ENCODE data around the gene KRT32.

DNA sequence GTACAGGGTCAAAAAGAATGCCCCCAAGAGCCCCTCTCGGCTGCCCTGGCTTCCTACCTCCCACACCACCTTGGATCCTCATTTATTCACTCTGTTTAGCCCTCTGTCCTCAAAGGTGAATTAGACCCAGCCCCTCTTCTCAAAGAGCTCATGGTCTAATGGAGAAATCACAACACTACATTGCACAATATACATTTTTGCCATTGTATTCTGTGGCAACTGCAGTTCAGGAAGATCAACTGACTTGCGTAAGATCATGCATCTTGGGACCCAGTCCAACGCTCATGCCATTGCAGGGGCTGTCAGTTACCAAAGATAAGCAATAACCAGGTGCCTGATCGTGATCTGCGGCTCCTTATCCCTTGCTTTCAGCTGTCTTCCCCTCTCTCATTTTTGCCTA lies 27.8 kb downstream of the KRT32 start:
- TF ChIP-seq, protein P1, sequence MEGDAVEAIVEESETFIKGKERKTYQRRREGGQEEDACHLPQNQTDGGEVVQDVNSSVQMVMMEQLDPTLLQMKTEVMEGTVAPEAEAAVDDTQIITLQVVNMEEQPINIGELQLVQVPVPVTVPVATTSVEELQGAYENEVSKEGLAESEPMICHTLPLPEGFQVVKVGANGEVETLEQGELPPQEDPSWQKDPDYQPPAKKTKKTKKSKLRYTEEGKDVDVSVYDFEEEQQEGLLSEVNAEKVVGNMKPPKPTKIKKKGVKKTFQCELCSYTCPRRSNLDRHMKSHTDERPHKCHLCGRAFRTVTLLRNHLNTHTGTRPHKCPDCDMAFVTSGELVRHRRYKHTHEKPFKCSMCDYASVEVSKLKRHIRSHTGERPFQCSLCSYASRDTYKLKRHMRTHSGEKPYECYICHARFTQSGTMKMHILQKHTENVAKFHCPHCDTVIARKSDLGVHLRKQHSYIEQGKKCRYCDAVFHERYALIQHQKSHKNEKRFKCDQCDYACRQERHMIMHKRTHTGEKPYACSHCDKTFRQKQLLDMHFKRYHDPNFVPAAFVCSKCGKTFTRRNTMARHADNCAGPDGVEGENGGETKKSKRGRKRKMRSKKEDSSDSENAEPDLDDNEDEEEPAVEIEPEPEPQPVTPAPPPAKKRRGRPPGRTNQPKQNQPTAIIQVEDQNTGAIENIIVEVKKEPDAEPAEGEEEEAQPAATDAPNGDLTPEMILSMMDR (conservative IDR thresholded peaks at IDR 0.05; ENCODE audit: low read depth, low read length) = no peak
- TF ChIP-seq EZH2phosphoT487 (IDR thresholded peaks at IDR 0.05; ENCODE audit: borderline replicate concordance, low read length) (no peak), EZH2 (IDR thresholded peaks at IDR 0.05; ENCODE audit: low read length, unreplicated experiment) (no peak)
